HK-2 (cell line): ENCODE results near the gene FKBP5.

ENCODE experiments used
- DNase-seq: peaks from one replicate; pipeline ENCODE4 v3.0.0-alpha.2; 2018; ENCODE audit not compliant: unreplicated experiment

The FKBP5 gene

DNA sequence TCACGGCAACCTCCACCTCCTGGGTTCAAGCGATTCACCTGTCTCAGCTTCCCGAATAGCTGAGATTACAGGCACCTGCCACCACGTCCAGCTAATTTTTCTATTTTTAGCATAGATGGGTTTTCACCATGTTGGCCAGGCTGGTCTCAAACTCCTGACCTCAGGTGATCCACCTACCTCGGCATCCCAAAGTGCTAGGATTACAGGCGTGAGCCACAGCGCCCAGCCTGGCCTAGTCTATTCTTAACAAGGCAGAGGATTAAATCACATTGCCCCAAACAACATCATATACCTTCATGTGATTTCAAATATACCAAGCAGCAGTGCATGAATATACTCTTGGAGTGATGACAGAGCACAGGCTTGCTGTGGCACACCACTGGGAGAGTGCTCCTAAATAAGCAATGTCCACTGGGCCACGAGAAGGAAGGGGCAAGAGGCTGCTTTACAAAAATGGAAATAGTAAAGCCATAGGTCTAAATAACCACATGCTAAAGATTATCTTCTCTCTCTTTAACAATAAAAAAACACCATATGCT lies 99.4 kb downstream of the FKBP5 start:
- DNase-seq, result no peak

DNA sequence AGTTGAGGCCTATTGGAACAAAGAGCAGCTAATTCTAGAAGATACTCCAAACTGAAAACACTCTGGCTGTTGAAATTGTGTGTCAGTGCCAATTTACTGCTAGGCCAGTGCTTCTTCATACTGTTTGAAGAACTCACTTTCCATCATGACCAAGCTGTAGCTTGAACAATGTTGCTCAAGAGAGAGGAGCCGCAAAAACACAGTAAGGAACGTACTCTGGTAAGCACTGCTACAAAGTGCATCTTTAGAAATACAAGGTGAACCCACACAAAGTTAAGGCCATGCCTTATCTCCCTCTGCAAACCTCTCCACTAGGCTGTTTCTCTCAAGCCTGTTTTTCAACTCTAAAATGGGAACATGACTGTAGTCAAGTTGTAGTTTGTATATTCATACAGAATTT lies 101.5 kb downstream of the FKBP5 start:
- no peak for DNase-seq

GRCh38 chr6:35586542-35586941 lies 102.2 kb downstream of the FKBP5 start:
- no peak for DNase-seq

- no peak for DNase-seq
These were observed 103.1 kb downstream of the FKBP5 start for GRCh38 chr6:35585658-35586057.

DNA sequence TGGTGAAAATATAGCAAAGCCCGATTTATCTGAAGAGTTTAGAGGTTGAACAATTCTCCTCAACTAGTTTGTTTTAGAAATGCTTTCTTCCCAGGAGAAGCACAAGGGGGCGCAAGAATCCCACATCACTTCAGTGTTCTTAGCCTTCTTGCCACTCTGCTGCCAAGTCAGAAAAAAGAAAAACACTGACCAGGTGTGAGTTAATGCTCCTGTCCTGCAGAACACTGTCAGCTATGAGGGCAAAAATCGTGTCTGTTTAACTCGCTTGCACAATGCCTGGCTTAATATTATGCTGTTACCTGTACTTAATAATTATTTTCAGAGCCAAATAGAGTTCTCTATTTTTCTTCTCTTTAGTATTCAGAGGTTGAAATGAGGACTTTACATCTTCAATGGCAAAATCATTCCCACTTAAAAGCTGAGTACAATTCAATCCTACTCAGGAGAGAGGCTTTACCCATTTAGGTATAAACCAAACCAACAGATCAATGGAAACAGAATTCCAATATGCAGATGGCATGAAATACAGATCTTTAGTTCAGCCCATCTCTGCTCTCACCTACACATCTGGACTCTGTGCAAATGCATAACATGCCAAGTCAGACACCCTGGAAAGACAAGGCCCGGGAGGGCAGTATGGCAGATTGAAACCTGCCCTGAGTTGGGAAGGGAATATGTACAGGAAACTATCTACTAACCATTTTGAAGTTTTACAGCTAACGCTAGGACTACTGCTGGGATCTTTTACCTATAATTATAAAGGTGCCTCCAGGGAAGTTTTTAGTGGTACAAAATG lies 104.6 kb downstream of the FKBP5 start:
- peak; percentile 48 for DNase-seq

GRCh38 chr6:35582315-35582714 lies 106.4 kb downstream of the FKBP5 start:
- DNase-seq, result no peak

GRCh38 chr6:35581633-35582032 lies 107.1 kb downstream of the FKBP5 start:
- no peak for DNase-seq

- no peak for DNase-seq
These were observed 107.9 kb downstream of the FKBP5 start for GRCh38 chr6:35580836-35581235.

DNA sequence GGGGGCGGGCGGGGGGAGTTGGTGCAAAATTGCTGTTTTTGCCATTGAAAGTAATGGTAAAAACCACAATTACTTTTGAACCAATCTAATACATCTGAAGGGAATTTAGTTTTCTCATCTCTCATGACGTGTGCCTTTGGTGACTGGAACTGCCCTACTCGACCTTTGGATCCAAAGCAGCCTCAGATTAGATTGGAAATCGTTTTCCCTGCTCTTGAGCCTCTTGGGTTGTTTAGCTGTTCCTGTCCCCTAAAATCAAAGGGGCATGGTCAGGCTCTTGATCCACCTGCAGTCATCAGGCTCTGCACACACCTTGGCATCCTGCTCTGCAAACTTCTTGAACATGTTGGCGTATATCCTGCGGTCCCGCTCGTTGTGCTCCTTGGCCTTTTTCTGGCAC lies 112.0 kb downstream of the FKBP5 start:
- DNase-seq, result no peak

DNA sequence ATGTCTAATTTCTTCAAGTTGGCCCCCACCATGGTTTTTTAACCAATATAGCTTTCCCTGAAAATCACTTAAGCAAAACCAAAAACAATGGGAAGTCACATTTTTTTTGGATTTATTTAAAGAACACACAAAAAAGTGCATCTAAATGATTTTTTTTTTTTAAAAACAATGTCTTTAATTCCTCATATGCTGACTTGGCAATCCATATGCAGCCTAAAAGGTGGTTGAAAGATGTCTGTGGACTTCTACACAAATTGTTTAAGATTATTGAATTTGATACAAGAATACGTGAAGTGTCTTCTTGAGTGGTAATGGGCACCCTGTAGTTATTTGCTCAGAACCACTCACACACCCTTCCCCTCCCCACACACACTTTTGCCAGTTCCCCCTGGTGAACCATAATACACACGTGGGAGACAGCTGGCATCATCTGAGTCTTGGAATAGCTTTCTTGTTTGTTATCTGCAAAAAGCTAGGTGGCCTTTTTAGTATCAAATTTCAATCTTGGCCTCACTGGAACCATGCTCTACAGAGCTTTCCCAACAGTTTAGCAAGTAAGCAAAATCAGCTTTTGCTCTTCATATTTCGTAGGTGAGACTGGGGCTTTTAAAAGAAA lies 115.1 kb downstream of the FKBP5 start:
- no peak for DNase-seq

DNA sequence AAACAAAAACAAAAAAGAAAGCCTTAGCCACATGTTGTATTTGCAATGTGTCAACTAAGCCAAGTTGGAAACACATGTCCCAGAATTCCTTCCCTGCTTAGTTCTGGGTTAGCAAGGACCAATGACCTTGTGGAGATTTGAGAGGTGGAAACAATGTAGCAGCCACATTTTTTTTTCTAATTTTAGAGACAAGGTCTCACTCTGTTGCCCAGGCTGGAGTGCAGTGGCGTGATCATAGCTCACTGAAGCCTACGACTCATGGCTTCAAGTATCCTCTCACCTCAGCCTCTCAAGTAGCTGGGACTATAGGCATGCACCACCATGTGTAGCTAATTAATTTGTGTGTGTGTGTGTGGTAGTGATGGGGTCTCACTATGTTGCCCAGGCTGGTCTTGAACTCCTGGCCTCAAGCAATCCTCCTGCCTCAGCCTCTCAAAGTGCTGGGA lies 117.8 kb downstream of the FKBP5 start:
- peak; percentile 14 for DNase-seq

GRCh38 chr6:35569011-35569461 lies 119.7 kb downstream of the FKBP5 start:
- no peak for DNase-seq

DNA sequence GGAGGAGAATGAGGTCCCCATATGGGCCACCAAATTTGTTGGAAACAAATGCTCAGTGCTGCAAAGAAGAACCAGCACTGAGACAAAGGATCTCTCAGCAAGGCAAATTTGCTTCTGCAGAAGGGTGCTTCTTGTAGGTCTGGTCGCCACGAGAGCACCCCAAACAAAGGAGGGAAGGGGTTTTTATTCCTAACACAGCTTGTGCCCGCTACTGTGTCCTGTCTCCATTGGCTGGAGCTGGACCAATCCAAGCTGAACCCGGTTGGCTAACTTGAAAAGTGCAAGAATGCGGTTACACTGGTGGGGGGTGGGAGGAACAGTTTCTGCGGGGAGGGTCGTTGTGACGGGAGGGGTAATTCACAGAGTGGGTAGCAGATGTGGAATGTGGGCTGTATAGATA lies 121.9 kb downstream of the FKBP5 start:
- no peak for DNase-seq

DNA sequence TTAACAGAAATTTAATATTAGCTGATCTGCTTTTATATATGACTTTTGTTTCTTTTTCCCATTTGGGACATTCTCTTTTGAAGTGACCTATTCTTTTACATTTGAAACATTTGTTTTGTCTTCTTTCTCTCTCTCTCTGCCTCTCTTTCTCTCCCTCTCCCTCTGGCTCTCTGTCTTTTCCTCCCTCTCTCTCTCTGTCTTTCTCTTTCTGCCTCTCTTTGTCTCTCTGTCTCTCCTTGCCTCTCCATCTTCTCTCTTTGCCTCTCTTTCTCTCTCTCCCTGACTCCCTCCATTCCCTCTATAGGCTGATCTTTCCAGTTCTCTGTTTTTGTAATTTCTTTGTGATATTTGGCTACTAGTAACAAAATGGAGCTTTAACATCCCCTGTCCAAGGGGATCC lies 124.0 kb downstream of the FKBP5 start:
- no peak for DNase-seq

GRCh38 chr6:35562060-35562459 lies 126.7 kb downstream of the FKBP5 start:
- peak; percentile 13 for DNase-seq

DNA sequence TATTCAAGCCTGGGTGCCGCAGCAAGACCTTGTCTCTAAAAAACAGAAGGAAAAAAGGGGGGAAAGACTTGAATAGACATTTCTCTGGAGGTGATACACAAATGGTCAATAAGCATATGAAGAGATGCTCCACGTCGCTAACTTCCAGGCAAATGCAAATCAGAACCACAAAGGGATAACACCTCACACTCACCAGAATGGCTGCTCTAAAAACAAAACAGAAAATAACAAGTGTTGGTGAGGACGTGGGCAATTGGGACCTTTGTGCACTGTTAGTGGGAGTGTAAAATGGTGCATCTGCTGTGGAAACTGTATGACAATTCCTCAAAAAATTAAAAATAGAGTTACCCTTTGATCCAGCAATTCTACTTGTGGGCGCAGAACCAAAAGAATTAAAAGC lies 127.6 kb downstream of the FKBP5 start:
- no peak for DNase-seq

DNA sequence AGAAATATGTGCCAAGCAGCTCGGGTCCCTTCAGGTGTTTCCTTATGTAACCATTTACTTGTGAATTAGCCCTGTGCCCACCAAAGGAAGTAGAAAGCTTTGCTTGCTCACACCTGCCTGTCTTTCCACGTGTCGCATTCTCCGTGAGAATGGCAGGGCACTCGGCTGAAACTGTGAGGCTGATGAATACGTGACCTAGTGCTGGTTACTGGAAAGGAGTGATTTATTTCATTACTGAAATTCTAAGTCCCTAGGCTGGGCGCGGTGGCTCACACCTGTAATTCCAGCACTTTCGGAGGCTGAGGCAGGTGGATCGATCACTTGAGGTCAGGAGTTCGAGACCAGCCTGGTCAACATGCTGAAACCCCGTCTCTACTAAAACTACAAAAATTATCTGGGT lies 130.1 kb downstream of the FKBP5 start:
- no peak for DNase-seq

DNA sequence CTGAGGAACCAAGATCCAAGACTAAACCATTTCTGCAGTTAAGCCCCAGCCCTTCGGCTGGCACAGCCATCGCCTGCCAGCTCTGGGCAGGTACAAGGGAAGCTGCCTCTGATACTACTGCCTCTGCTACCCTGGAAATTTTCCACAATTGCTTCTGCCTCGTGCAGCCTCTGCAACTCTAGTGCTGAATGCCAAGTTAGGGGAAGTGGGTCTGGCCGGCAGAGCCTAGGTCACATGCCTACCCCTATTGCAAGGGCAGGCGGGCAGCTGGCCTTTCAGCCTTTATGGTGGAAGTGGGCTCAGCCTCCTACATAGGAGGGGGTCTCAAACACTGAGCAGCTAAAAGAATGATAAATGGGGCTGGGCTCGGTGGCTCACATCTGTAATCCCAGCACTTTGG lies 131.5 kb downstream of the FKBP5 start:
- DNase-seq, result no peak

DNA sequence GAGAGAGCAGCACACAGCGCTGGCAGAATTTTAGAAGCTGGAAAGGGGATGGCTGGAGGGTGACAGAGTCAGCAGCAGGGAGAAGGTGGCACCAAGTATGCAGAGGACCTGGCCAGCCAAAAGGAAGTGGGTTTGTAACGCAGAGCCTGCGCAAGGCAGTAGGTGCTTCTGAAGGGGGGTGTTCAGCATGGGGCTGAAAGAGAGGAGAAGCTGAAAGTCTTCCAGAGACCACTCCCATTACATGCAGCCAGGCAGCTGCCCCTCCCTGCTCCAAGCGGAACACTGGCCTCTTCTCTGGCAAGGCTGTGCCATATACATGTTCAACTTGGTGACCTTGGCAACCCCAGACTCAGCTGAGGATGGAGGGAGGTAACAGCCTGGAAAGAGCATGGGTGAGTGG lies 133.9 kb downstream of the FKBP5 start:
- DNase-seq, result no peak

DNA sequence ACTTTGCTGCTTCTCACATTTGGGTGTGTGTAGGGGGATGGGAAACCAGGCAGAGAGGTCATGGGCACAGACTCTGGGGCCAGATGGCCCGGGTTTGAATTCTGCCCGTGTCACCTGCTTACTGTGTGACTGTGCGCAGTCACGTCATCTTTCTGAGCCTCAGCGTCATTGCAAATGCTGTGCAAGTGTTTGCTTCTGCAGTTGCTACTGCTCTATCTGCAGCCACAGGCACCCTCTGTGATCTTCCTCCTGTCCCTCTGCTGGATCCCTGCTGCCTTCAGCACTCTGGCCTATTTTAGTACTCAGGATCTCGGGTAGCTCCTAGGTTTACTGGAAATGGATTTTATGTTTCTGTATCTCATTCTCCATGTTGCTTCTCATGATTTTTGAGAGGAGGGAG lies 135.4 kb downstream of the FKBP5 start:
- no peak for DNase-seq

DNA sequence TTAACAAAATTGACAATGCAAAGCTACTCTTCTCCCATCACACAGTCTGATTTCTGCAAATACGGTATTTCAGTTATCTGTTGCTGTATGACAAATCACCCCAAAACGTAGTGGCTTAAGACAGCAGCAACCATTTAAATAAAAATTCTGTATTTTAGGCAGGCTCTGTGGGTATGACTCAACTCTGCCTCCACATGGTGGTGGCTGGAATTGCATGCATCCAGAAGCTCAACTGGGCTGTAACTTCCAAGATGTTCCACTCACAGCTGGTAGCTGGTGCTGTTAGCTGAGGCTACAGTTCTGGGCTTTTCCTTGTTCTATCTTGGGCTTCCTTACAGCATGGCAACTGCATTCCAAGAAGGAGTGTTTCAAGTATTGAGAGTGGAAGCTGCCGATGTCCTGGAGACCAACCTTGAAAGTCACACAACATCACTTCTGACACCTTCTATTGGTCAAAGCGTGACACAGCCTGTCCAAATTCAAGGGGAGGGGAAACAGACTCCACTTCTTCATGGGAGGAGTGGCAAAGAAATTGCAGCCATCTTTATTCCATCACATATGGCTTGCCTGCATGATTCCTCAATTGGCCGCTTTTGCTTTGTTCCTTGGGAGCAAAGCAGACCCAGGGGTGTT lies 136.3 kb downstream of the FKBP5 start:
- peak; percentile 27 for DNase-seq

- no peak for DNase-seq
These were observed 138.3 kb downstream of the FKBP5 start for GRCh38 chr6:35550437-35550836.

GRCh38 chr6:35547676-35548075 lies 141.0 kb downstream of the FKBP5 start:
- DNase-seq, result no peak
